Left forelimb (tissue), 1 donor: ENCODE data around the gene OR14K1.
"Not testable (repeated sequence)": the region's sequence is repeated elsewhere in the genome, so short reads cannot be mapped to it uniquely, and the experiment has no call there.

Experiments used
- DNase-seq: peaks from one replicate; pipeline ENCODE4 v3.0.0-alpha.2; 2018; ENCODE audit warnings: low spot score

OR14K1 gene

GRCh38 chr1:247738315-247738714 lies at the start of gene OR14K1:
TSS of gene OR14K1 (plus strand) at chr1:247738615. CDS start at chr1:247738615, 0 bp downstream.
- DNase-seq: no peak

- no peak for DNase-seq
Observed at GRCh38 chr1:247701338-247701737, 37.1 kb upstream of the OR14K1 start.

GRCh38 chr1:247710681-247711080 lies 27.7 kb upstream of the OR14K1 start:
- DNase-seq: not testable (repeated sequence)

- DNase-seq: no peak
Observed at GRCh38 chr1:247713753-247714152, 24.7 kb upstream of the OR14K1 start.

- DNase-seq: no peak
Observed at GRCh38 chr1:247716546-247716945, 21.9 kb upstream of the OR14K1 start, which contains the start of gene OR6F1. TSS of gene OR6F1 (minus strand) at chr1:247716646. CDS start at chr1:247712755, 3,891 bp downstream.

GRCh38 chr1:247721222-247721621 lies 17.2 kb upstream of the OR14K1 start:
- no peak for DNase-seq

- DNase-seq: no peak
Observed at GRCh38 chr1:247740721-247741120, 2.3 kb downstream of the OR14K1 start.

GRCh38 chr1:247741756-247742155 lies 3.3 kb downstream of the OR14K1 start:
- DNase-seq: no peak

GRCh38 chr1:247742215-247742760 lies 3.9 kb downstream of the OR14K1 start:
- DNase-seq: not testable (repeated sequence)

GRCh38 chr1:247746391-247746935 lies 8.0 kb downstream of the OR14K1 start:
- DNase-seq: no peak

GRCh38 chr1:247747616-247748015 lies 9.2 kb downstream of the OR14K1 start:
- no peak for DNase-seq

- no peak for DNase-seq
Observed at GRCh38 chr1:247748041-247748440, 9.6 kb downstream of the OR14K1 start, which contains the start of gene OR14A2. TSS of gene OR14A2 (minus strand) at chr1:247748141.

- DNase-seq: no peak
Observed at GRCh38 chr1:247749870-247750269, 11.5 kb downstream of the OR14K1 start.

GRCh38 chr1:247754311-247754710 lies 15.9 kb downstream of the OR14K1 start:
- DNase-seq: not testable (repeated sequence)

GRCh38 chr1:247760456-247760855 lies 22.0 kb downstream of the OR14K1 start, which contains the start of gene OR1C1:
TSS of gene OR1C1 (minus strand) at chr1:247760556. CDS start at chr1:247758406, 2,150 bp downstream.
- DNase-seq: no peak

- no peak for DNase-seq
Observed at GRCh38 chr1:247769603-247770002, 31.2 kb downstream of the OR14K1 start.
